DND-41 (cell line): ENCODE results near the gene DTD2.

ENCODE experiments used
- EZH2 ChIP-seq: IDR thresholded peaks from 3 replicates; pipeline ENCODE4 v1.6.1; 2012; ENCODE audit warnings: borderline replicate concordance, low read depth, mild to moderate bottlenecking, moderate library complexity, low read length, inconsistent platforms; ENCODE audit not compliant: severe bottlenecking
- TF ChIP-seq, protein P1 (sequence below): IDR thresholded peaks from 2 replicates; pipeline ENCODE4 v1.5.1; 2012; ENCODE audit warnings: borderline replicate concordance, low read length, moderate library complexity, mild to moderate bottlenecking; ENCODE audit not compliant: poor library complexity, severe bottlenecking; ENCODE audit errors: extremely low read depth

GRCh38 chr14:31418440-31418839 is 38.9 kb downstream of the DTD2 start:
- TF ChIP-seq, protein P1, sequence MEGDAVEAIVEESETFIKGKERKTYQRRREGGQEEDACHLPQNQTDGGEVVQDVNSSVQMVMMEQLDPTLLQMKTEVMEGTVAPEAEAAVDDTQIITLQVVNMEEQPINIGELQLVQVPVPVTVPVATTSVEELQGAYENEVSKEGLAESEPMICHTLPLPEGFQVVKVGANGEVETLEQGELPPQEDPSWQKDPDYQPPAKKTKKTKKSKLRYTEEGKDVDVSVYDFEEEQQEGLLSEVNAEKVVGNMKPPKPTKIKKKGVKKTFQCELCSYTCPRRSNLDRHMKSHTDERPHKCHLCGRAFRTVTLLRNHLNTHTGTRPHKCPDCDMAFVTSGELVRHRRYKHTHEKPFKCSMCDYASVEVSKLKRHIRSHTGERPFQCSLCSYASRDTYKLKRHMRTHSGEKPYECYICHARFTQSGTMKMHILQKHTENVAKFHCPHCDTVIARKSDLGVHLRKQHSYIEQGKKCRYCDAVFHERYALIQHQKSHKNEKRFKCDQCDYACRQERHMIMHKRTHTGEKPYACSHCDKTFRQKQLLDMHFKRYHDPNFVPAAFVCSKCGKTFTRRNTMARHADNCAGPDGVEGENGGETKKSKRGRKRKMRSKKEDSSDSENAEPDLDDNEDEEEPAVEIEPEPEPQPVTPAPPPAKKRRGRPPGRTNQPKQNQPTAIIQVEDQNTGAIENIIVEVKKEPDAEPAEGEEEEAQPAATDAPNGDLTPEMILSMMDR = no peak
- no peak for TF ChIP-seq EZH2
